ENCODE data around the gene PPP1R15B.

Gene PPP1R15B

GRCh38 chr1:204400882-204401510, 10.6 kb downstream of the PPP1R15B start:
- DNase-seq = no peak

DNA sequence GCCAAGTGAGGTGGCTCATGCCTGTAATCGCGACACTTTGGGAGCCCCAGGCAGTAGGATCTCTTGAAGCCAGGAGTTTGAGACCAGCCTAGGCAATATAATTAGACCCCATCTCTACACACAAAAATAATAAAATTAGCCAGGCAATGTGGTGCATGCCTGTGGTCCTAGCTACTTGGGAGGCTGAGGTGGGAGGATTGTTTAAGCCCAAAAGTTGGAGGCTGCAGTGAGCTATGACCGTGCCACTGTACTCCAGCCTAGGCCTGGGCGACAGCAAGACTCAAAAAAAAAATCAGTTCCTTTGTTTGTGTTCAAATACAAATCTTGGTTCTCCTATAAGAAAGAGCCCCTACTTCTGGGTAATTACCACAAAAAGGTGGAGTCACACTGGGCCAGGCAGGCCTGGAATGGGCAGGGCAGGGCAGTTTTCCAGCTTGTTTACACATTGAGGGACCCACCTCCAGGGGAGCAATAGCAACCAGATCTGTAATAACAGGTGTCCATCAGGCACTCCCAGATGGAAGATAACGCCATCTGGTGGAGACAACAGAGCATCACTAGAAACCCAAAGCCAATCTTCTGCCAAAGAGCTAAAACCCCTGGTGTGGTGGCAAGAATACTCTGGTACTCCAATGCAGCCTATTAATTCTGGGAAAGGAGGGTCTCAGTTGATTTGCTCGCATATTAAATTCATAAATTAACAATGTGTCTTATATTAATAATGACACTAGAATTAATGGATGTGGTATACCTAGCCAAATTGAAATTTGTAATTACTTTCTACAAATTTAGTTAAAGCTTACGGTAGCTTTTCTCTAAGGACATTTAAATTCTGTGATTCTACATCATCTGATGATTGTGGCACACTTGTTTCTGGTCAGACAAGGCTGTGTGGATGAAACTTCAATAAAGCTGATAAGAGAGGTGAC, 13.2 kb downstream of the PPP1R15B start:
- DNase-seq = peak; percentile 68

- DNase-seq = no peak
Observed at GRCh38 chr1:204396015-204396583, 15.5 kb downstream of the PPP1R15B start.

DNA sequence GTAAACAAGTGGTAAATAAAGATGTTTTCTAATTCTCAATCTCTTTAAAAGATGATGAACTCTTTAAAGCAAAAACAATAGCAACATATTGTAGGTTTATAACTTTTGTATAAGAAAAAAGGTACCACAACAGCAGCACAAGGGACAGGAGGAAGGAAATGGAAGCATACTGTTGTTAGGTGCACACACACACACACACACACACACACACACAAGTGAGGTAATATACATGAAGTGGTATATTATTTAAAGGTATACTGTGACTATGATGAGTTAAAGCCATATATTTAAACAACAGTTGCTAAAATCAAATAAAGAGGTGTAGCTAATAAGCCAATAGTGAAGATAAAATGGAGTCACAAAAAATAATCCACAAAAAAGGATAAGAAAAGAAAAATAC, 20.0 kb downstream of the PPP1R15B start:
- DNase-seq = no peak

DNA sequence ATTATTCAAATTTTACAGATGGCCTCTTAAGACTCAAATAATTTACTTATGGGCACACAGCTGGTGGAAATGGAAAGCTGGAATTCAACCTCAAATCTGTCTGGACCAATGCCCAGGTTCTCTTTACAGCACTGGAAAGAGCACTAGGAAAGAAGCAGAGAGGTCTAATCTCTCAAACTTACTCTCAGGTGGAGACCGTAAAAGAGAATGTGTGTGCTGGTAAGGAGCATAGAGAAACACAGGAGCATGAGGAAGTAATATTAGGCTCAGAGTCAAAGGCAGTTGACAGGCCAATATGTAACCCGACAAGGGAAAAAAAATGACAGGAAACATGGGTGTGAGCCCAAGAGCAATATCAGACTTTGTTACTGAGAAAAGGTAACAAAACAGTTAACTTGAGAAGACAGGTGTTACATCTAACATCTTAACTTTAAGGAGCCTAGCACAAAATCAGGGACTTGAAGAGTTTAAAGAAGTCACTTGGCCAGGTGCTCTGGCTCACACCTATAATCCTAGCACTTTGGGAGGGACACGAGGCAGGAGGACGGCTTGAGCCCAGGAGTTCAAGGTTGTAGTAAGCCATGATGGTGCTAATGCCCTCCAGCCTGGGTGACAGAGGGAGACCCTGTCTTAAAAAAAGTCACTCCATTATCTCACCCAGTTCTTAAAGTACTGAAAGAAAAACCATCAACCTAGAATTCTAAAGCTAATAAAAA, 20.7 kb downstream of the PPP1R15B start:
- DNase-seq = peak; percentile 17

- DNase-seq = no peak
Observed at GRCh38 chr1:204385727-204386126, 25.9 kb downstream of the PPP1R15B start.

DNA sequence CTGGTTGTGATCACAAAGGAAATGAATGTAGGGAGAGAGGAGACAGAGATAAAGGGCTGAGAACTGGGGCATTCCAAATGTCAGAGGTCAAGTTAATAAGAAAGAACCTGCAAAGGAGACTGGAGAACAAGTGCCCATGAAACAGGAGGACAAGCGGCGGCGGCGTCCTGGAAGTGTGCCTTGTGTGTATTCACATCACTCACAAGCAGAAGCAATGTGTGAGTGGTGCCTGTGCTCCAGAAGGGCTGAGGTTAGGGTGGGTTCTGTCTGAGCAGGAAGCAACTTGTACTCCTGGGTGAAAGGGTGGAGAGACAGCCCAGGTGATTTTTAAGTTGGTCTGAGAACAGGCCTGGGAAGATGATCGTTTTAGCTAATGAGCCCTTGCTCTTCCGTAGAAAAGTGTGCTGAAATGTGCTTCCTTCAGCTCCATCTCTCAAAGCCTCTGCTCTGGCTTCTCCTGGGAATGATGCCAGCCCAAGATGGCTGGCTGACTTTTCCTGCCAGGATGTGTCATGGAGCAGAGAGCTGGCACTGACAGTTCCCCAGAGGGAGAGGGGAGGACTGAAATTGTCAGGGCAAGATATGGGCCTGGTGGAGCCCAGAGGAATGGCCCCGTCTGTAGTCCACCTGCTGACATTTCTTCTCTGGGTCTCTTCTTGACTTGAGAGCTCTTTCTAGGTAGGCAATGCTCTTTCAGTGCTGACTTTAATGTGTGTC, 26.8 kb downstream of the PPP1R15B start:
- DNase-seq = peak; percentile 22

- no peak for DNase-seq
Observed at GRCh38 chr1:204383163-204383904, 28.3 kb downstream of the PPP1R15B start.

DNA sequence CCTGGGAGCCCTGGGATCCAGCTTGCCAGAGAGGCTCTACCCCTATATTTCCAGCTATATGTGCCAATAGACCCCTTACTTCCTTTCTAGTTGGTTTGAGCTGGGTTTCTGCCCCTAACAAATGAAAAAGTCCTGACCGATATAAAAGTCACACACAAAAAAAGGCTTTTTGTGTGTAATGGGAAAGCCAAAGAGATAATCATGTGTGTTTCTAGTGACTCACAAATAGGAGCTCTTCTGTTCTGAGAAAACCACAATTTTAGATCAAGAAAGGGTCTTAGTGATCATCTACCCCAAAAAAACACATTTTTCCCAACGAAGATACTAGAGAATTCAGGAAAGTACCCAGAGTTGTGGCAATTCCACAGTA, 28.9 kb downstream of the PPP1R15B start:
- no peak for DNase-seq

GRCh38 chr1:204380293-204380831, 31.3 kb downstream of the PPP1R15B start:
- DNase-seq = no peak

- no peak for DNase-seq
Observed at GRCh38 chr1:204377800-204378668, 33.6 kb downstream of the PPP1R15B start.

DNA sequence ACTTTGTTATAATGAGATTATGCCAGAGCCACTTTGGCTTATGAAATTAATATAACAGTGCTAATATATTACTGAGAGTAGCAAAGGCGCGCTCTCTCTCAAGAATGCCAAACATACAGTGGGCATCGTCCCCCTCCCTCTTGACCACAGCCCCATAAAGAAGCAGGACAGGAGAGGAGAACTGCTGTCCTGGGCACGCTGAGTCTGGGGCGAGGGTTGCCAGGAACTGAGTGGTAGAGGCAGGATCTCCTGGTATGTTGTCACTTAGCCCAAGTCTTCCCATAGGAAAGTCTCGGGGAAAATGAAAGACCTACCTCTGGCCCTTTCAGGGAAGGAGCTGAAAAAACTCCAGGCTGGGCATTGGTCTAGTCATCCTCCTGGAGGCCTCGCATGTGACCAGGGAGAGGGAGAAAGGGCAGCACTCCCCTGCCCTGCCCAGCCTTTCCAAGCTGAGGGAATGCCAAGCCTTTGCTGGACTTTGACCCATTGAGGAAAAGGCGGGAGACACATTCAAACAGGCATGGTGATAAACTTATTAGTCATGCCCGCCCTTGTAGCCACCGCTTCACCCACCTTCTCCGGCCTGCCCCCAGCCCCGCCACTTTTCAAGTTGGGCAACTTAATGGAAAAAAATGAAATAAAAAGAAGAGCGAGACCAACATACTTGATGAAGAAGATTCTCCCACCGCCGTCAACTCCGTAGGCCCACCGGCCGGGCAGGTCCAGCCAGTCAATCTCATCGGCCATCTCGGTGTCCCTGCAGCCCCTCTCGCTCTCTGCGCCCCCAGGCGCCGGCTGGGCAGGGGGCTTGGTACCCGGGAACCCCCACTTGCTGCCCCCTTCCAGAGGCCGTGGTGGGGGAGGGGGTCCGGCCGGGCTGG, 34.5 kb downstream of the PPP1R15B start:
- no peak for DNase-seq

- DNase-seq = no peak
Observed at GRCh38 chr1:204376465-204376864, 35.2 kb downstream of the PPP1R15B start.

- no peak for DNase-seq
Observed at GRCh38 chr1:204373911-204374310, 37.7 kb downstream of the PPP1R15B start.

GRCh38 chr1:204370176-204370575, 41.4 kb downstream of the PPP1R15B start:
- no peak for DNase-seq

- DNase-seq = no peak
Observed at GRCh38 chr1:204368996-204369726, 42.5 kb downstream of the PPP1R15B start.

GRCh38 chr1:204367956-204368355, 43.7 kb downstream of the PPP1R15B start:
- no peak for DNase-seq

GRCh38 chr1:204367193-204367858, 44.3 kb downstream of the PPP1R15B start:
- no peak for DNase-seq

All from fibroblast of skin of abdomen (primary cell).